HG02973 (cell line): Measurements from ENCODE around the gene PTPN3.

Experiments
- ATAC-seq: cut with Tn5 transposase; IDR thresholded peaks from one replicate; pipeline ENCODE4 v1.9.1; 2021; ENCODE audit warnings: moderate library complexity; ENCODE audit not compliant: unreplicated experiment

PTPN3 gene

DNA sequence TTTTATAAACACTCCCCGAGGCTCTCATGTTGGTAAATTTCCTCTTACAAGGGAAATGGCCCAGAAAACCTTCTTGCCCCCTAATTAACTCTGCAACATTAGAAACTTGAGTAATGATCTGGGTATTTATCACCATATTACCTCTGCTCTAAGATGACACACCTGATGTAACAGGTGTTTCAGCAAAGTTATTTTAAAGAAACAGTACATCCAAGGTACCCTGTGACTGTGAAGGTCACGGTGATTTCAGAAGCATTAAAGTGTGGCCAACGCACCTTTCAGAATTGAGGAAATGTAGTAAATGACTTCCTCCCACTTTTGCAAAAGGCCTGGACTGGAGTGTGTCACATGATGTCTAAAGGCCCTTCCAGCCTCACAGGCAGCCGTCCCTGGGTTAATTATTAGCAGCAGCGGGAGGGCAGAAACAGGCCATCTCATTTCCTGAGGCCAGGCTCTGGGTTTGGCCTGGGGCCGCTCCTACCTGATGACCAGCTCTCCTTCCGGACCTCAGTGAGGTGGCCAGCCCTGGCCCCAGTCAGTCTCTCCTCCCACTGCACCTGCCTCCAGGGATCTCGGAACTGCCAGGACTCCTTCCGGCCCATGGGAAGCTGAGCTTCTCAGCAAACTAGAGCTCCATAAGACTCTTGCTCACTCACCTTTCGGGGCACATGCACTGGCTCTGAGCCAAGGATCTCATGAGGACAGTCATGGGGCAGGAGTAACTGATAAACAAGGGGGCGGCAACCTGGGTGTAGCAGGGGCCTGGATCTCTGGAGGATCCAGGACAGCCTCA is 20.7 kb downstream of the PTPN3 start:
- ATAC-seq: peak; percentile 84

DNA sequence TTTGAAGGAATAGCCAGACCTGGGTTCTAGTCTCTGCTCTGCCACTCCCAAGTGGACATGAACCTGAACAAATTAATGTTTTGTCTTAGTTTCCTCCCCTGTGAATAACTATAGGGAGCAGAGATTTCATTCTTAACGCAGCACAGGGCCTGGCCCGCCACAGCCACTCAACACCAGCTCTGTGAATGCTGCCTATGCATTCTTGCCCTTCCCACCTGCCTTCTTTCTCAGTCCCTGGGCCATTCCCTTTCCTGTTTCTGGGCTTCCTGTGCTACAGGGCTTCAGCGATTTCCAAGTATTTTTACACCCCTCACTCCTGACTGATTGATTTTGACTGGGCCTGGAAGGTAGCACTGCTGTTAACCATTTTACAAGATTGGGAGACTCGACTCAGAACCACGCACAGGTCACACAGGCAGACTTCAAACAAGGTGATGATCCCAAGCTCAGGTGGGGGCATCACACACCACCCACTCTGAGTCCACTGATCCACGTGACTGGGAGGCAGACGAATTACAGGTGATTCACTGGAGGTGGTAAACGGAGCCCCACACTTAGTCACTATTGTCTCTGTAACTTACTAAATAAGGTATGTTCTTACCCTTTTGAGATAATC is 21.4 kb downstream of the PTPN3 start:
- ATAC-seq: no peak

DNA sequence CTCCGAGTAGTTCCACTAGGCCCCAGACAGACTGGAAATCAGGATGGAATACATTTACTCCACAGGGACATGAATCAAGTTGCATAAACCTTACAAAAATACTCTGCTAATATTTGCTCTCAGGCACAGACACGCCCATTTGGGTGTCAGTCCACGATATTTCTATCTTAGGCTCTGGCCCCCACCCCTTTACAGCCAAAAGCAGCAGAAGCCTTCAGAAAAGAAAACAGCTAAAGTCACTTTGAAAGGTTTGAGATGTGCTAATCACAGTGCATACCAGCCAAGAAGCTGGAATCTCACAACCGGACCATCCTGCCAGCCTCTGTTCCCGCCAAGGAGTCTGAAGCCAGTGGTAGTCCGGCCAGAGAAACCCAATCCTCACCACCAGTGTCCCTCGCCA is 22.6 kb downstream of the PTPN3 start:
- ATAC-seq: no peak

DNA sequence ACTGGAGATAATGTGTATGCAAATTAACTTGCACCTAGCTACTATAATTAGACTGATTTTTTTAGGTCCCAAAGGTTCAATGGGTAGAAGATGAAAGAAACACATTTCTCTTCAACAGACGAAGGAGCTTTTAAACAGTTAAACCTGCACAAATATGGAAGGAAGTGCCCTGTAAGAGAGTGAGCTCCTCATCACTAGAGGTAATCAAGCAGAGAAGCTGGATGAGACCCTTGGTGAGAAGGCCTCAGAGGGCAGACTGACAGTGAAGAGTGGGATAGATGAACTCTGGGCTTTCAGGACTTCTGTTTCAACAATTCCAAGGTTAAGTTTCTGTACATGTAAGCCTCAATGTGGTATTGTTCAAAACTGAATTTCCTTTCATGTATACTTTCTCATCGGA is 23.2 kb downstream of the PTPN3 start:
- no peak for ATAC-seq

DNA sequence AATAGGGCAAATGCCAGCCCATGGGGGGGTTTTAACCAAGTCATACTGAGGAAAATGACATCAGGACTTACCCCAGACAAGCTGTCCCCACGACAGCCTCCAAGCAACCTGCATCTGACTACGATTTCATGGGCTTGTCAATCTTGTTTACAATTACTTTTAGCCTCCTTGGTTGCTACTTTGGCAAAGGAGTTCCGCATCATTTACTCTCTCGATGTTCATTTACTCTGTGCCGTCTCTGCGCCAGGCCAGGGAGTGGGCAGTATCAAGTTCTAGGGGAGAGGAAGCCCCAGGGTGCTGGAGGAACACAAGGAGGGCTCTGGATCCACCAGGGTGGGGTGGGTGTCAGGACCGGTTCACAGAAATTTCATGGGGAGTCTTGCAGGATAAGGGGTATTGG is 23.9 kb downstream of the PTPN3 start:
- no peak for ATAC-seq

DNA sequence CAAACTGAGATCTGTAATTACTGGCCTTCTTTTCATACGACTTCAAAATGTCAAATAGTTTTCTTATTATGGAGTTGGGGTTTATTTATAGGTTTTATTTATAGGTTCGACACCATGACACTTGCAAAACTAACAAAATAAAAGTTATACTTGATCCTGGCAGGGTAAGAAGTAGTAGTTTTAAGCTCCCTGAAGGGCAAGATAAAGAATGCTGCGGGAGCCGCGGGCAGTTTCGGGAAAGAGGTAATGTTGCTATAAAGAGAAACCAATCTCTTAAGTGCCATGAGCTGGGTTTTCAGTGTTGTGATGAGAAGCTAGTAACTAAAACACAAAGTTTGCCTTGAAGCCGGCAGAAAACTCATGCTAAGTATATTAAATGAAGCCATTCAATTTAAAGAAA is 24.8 kb downstream of the PTPN3 start:
- ATAC-seq: no peak

DNA sequence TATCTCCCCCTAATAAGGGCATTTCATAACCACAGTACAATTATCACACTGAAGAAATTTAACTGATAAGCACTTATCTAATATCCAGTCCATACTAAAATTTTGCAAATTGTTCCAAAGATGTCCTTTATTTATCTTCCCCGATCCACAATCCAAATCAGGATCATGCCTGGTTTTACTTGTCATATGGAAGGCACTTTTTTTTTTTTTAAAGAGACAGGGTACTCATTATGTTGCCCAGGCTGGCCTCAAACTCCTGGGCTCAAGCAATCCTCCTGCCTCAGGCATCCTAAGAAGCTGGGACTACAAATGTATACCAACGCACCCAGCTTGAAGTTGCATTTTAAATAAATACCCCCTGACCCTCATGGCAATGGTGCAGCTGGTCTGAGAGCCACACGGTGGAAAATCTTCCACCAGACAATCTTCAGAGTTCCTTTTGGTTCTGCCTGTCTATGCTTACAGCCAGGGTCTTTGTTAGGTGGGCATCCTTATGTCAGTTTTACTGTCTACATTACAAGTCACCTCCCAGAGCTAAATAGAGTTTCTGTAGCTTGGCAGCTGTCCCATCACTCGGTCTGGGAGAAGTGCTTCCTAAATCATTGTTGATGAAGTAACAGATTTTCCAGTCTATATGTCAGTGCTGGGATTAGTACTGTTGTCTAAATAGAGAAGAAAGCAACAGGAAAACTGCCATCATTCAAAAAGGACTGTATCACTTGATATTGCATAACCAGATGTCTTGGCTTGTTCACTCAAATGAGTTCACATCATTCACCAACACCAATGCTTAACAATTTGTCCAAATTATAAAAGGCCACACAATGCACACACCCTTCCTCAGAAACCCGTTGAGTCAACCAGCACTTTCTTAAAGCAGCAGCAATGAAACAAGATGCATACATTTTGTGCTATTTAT is 26.4 kb downstream of the PTPN3 start:
- no peak for ATAC-seq

DNA sequence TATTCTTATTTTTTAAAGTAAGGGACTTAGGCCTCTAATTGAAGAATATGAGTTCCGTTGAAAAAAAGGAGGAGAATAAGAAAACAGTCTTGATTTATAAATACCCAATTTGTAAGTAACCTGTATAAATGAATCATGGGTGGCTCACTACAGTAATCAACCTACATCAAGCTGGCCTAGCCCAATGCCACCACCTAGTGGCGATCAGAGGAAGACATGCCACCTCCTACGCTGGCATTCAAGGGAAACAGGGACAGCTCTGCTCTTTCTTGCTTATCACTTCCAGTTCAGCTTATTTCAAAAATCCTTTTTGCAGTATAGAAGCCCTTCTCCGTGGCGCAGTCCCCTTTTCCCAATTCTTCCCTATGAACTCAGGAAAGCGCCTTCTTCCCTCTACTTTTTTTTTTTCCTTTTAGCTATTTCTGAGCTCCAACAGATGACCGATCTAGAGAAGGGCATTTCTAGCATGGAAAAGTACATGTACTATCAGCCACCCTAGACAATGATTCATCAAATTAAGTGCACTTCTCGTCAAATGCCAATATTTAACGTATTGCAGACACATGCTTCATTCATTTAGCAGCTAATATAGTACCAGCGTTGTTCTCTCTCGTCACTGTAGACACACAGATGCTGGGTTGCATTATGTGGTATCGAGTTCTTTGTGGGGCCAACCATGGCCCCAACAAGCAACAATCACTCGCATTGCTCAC is 28.3 kb downstream of the PTPN3 start:
- ATAC-seq: peak; percentile 93

DNA sequence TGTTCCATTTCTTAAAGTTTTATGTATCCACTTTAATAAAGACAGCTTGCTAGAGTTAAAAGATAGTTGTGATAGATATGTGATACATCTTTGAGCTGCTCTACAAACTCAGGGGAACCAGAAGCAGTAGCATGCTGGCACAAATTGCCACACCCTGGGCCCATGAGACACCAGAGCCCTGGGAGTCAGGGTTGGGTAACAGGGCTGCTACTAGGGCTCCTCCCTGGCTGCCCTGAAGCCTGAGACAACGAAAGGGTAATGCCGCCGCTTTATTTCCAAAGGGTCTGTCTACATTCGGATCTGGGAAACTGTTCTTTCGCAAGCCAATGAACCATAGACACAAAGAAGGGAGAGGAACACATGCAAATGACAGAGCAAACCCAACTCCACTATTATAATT is 29.2 kb downstream of the PTPN3 start:
- ATAC-seq: no peak

DNA sequence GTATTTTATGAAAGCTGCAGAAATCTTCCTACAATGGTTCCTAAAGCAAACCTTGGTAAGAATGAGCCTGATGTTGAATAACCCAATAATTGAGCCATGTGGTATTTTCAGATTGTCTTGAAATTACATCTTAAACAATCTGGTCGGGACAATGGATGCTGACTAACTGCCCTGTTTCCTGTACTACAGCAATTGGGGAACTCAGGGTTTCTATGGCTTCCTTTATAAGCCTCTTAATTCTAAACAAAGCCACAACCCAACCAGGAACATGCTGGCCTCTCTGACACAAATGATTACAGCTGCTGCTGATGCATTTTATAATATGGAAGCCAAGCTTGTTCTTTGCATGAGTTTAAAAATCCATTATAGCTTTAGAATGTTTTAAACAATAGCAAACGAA is 30.2 kb downstream of the PTPN3 start:
- ATAC-seq: no peak

DNA sequence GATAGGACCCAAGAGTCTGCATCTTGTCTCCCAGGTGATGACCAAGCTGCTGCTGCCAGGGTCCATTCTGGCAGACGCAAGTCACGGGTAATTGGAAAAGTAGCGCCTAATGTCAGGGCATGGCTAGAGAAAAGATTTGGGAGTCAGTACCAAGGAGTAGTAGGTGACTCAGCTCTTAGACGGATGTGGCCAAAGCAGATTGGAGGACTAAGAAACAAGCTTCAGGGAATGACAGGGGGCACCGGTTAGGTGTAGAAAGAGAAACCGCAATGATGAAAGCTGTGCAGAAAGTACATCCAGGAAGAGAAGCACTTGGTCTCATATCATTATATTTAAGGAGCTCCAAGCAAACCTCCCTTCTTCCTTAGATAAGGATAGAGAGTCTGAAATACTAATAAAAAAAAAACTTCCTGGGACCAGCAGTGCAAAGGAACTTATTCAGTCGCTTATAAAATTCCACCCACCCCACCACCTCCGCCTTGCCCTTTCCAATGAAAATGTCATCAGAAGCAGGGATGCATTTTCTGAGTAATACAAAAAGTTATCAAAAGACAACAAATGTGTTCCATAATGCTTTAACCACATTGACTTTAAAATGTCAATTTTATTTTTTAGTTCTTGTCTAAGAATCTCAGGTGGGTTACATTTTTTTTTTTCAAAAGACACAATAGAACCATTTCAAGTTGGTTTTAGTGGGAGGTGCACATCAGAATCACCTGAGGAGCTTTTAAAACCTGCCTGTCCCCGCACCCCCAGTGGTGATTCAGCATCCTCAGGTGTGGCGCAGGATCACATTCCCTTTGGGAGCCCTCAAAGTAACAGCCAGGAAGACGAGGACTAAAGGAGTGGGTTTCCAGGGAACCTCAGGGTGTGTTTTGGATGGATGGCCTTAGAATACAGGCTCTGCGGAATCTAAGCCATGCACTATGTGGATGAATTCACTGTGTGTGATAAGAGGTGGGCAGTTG is 31.2 kb downstream of the PTPN3 start:
- no peak for ATAC-seq

DNA sequence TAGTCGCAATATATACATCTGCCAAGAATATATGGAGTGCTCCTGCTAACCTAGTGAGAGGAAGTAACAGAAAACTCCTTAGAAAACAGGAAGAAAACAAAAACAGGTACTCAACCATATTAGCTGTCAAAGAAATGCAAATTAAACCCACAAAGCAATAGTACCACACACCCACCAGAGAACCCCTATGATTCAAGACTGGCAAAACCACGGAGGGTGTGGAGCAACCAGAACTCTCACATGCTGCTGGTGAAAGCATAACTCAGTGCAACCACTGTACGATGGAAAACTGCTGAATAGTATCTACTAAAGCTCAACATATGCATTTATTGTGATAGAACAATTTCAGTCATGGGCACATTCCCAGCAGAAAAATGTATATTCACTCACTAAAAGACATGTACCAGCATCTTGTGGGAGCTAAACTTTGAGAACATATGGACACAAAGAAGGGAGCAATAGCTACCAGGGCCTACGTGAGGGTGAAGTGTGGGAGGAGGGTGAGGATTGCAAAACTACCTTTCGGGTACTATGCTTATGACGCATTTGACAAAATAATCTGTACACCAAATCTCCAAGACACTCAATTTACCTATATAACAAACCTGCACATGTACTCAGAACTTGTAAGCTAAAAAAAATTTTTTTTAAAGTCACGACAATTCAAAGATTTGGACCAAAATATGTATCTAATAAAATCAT is 34.0 kb downstream of the PTPN3 start:
- peak; percentile 75 for ATAC-seq

DNA sequence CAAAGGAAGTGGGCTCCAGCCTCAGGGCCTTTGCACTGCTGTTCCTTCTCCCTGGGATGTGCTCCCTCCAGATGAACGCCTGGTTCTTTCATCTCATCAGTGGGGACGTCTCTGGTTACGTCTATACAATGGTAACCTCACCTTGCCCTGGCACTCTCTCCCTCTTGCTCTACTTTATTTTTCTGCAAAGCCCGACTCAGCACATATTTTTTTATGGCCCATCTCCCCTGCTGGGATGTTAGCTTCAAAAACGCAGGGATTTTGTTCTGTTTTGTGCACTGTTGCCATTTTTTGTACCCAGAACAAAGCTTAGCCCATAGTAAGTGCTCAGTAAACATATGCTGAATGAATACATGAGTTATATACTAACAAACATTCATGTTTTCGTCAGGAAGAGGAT is 37.5 kb downstream of the PTPN3 start:
- ATAC-seq: no peak

DNA sequence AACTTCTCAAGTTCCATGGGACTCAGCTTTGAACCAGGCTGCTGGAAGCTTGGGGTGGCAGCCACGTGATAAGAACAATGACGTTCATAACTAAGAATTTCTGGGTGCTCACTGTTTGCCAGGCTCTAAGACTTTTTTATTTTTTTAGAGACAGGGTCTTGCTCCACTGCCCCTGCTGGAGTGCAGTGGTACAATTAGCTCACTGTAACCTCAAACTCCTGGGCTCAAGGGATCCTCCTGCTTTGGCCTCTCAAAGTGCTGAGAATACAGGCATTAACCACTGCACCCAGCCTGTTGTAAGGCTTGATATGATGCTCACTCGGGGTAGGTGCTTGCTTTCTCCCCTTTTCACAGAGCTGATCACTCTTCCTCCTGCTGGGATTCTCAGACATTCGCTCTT is 38.7 kb downstream of the PTPN3 start:
- ATAC-seq: no peak

DNA sequence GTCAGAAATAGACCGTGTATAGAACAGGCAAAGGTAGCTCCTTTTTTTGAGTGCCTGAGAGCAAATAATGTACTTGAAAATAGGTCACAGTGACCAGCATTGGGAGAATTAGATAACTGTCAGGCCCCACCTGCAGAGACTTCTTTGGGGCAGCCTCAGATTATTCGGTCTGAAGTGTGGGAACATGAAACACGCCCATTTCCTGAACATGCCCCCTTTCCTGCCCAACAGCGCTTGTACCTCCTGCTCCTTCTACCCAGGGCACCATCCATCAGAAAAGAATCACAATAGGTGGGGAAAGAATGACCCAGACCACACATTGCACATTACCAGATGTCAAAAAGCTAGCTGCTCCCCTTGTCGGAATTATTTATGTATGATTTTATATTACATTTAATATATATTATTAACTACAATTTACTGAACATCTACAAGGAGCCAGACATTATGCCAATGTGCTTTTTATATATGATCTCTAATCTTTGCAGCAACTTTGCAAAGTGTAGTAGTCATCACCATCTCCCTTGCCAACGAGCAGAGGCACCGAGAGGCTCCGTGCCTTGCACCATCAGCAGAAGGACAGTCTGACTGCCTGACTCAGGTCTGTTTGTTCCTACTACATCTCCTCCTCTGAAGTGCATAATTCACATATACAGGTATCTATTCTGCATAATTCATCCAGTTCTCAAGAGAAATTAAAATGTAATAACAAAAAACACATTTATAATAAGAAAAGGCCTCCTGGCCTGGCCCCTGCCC is 39.5 kb downstream of the PTPN3 start:
- no peak for ATAC-seq

DNA sequence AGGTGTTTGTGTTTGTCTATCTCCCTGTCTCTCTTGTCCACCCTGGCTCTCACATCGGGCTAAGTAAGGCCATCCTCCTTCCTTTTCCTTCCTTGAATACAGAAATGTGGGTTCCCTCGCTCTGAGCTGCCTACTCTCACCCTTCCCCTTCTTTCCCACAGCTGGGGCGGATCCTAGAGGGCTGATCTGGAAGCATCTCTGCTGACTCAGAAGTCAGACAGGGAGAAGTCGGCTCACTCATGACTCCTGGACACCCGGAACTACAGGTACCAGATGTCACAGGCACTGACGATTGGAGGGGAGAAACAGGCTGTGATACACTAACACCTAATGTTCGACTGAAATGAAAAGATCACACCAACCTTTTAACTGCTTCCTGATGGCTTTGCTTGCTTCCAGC is 41.3 kb downstream of the PTPN3 start:
- ATAC-seq: no peak

DNA sequence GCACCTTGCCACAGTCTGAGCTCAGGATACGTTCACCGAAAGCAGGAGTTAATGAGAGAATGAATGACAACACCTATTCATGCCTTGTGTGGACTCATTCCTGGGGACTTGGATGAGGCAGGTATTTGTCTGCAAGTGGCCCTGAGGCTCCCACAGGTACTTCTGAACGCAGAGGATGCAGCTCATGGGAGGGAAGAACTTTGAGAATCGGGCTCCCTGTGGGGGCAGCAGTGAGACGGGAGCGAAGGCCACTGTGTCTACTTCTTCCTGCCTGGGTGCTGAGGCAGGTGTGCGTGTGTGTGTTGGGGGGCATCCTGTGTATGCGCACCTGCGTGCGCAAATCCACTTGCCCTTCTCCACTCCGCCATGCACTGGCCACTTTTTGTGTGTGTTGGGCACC is 42.2 kb downstream of the PTPN3 start:
- no peak for ATAC-seq

DNA sequence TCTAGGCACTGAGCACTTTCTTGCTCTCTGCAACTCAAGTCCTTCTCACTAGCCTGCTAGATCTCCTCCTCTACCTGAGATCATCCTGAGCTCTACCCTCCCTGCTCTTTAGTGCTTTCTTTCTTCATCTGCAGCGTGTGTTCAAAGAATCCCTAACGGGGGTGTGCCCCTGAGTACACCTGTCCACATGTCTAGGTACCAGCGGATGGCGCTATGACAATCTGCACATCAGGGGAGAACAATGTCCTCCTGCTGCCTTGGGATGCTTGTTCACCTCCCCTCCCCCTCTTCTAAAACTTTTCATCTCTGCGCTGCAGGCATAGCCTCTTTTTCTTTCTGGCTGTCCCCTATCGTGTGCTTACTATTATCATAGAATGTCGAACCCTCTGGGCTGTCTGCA is 42.7 kb downstream of the PTPN3 start:
- ATAC-seq: no peak
